HCT116 (cell line): ENCODE results near the gene PMF1. TPM values are rescaled to one million over a fixed set of nuclear protein-coding genes. Genes with fewer than 3 reads are reported as not detected.

Source experiments
- ATAC-seq: fragments of 200-7000 bp; cut with Tn5 transposase; 2 replicates; pipeline ENCODE4 v1.9.1; 2020; ENCODE audit warnings: mild to moderate bottlenecking, moderate library complexity
- BruUV-seq: library from RNA; stranded (reverse); fragments of 400-500 nt; replicated peaks from 2 replicates; lab custom pipeline; 2021; lab: Mats Ljungman, UMichigan
- CTCF ChIA-PET: fragments of 300-600 bp; sonication (Branson Sonifier 250); formaldehyde crosslinking; loops from one replicate; lab custom pipeline; 2021; ENCODE audit warnings: antibody characterized with exemption; lab: Charles Lee
- POLR2A ChIA-PET: fragments of 300-600, 350-600 bp; sonication (Branson Sonifier 250); formaldehyde crosslinking; loops from one replicate; lab custom pipeline; 2021; ENCODE audit warnings: antibody characterized with exemption; lab: Charles Lee
- RAD21 ChIA-PET, 2 experiments: fragments of 300-600 bp; sonication (Branson Sonifier 250); formaldehyde crosslinking; loops; one replicate each; lab custom pipeline; 2023; ENCODE audit warnings: low total read pairs in 2 of 2; ENCODE audit not compliant: uncharacterized antibody in 2 of 2, unreplicated experiment in 2 of 2, low non-redundant PET in 1 of 2; lab: Charles Lee
- DNase-seq: peaks from one replicate; pipeline ENCODE4 v3.0.0-alpha.2; 2010; ENCODE audit warnings: low read depth, low spot score
- H2AFZ ChIP-seq: fragments of 200-600 bp; shearing (Covaris generic), sonication (generic); 2 replicates; pipeline ENCODE4 v1.6.1; 2017; ENCODE audit warnings: low read depth, mixed run types, mixed read lengths, antibody characterized with exemption, low read length; ENCODE audit not compliant: poor library complexity, severe bottlenecking
- H3K27ac ChIP-seq: 2 replicates; pipeline ENCODE4 v1.5.1; 2012; ENCODE audit warnings: low read depth, low read length
- H3K27me3 ChIP-seq: fragments of 200-600 bp; sonication (generic); 2 replicates; pipeline ENCODE4 v1.6.1; 2016; ENCODE audit warnings: mixed run types, low read length, mixed read lengths; ENCODE audit not compliant: insufficient read depth
- H3K36me3 ChIP-seq, 2 experiments: fragments of 200-500 bp in 1 of 2; fragments of 200-600 bp in 1 of 2; sonication (Bioruptor generic) in 1 of 2; sonication (generic) in 1 of 2; 2 replicates each; pipeline versions ENCODE4 v1.5.1 to v1.6.1; 2014 to 2016; ENCODE audit warnings: low read length in 2 of 2, inconsistent platforms in 1 of 2, mixed read lengths in 1 of 2, mixed run types in 1 of 2; ENCODE audit not compliant: insufficient read depth in 2 of 2, control insufficient read depth in 1 of 2
- H3K4me1 ChIP-seq, 2 experiments: fragments of 200-600 bp in 1 of 2; sonication (generic) in 1 of 2; 2 replicates each; pipeline versions ENCODE4 v1.5.1 to v1.6.1; 2012 to 2017; ENCODE audit warnings: low read length in 2 of 2, inconsistent platforms in 1 of 2, mild to moderate bottlenecking in 1 of 2, mixed read lengths in 1 of 2, mixed run types in 1 of 2, moderate library complexity in 1 of 2; ENCODE audit not compliant: insufficient read depth in 2 of 2, control insufficient read depth in 1 of 2
- H3K4me2 ChIP-seq: fragments of 200-600 bp; sonication (generic); 2 replicates; pipeline ENCODE4 v1.6.1; 2017; ENCODE audit warnings: mixed run types, low read length, mixed read lengths
- H3K4me3 ChIP-seq, 2 experiments: fragments of 200-600 bp in 1 of 2; sonication (generic) in 1 of 2; replicated peaks in 1 of 2; 2 replicates each; pipeline ENCODE4 v1.5.1; 2011 to 2016; ENCODE audit warnings: low read length in 2 of 2, control low read depth in 1 of 2, low read depth in 1 of 2, mild to moderate bottlenecking in 1 of 2, mixed read lengths in 1 of 2, mixed run types in 1 of 2
- H3K79me2 ChIP-seq: fragments of 200-600 bp; sonication (generic); 2 replicates; pipeline ENCODE4 v1.6.1; 2017; ENCODE audit warnings: mild to moderate bottlenecking, mixed run types, low read length, moderate library complexity, mixed read lengths; ENCODE audit not compliant: insufficient read depth
- H3K9ac ChIP-seq: fragments of 200-600 bp; sonication (generic); 2 replicates; pipeline ENCODE4 v1.6.1; 2016; ENCODE audit warnings: low read length, mixed read lengths
- H3K9me2 ChIP-seq: fragments of 200-600 bp; sonication (generic), shearing (Covaris generic); 2 replicates; pipeline ENCODE4 v1.6.1; 2017; ENCODE audit warnings: mixed run types, mild to moderate bottlenecking, moderate library complexity; ENCODE audit not compliant: insufficient read depth
- H3K9me3 ChIP-seq, 2 experiments: fragments of 200-500 bp in 1 of 2; fragments of 200-600 bp in 1 of 2; sonication (Bioruptor generic) in 1 of 2; sonication (generic) in 1 of 2; 2 replicates each; pipeline ENCODE4 v1.6.1; 2014 to 2017; ENCODE audit warnings: low read length in 2 of 2, mixed read lengths in 2 of 2, inconsistent platforms in 1 of 2, low read depth in 1 of 2, mild to moderate bottlenecking in 1 of 2, mixed run types in 1 of 2, moderate library complexity in 1 of 2; ENCODE audit not compliant: control insufficient read depth in 1 of 2, insufficient read depth in 1 of 2
- H4K20me1 ChIP-seq: fragments of 200-600 bp; sonication (generic), shearing (Covaris generic); 2 replicates; pipeline ENCODE4 v1.6.1; 2017; ENCODE audit warnings: mixed run types, mild to moderate bottlenecking, moderate library complexity; ENCODE audit not compliant: insufficient read depth
- CEBPB ChIP-seq: IDR thresholded peaks from 2 replicates; pipeline ENCODE4 v1.6.1; 2012; ENCODE audit warnings: low read depth
- ELF1 ChIP-seq: IDR thresholded peaks from 2 replicates; pipeline ENCODE4 v1.6.1; 2012; ENCODE audit warnings: low read depth, borderline replicate concordance
- SIN3A ChIP-seq: IDR thresholded peaks from 2 replicates; pipeline ENCODE4 v1.6.1; 2012; ENCODE audit warnings: low read depth
- SP1 ChIP-seq: IDR thresholded peaks from 2 replicates; pipeline ENCODE4 v1.6.1; 2012; ENCODE audit warnings: low read depth
- intact Hi-C: fragments of 100-400 bp; cut with micrococcal nuclease; formaldehyde crosslinking; loops from 2 replicates; pipeline ENCODE4 v1.10.0; 2022
- total RNA-seq: library from RNA; stranded (reverse); gene quantifications from one replicate; pipeline ENCODE4 v1.2.1, GENCODE V29; 2021; ENCODE audit not compliant: unreplicated experiment
- TF ChIP-seq, protein P1 (sequence below), 3 experiments: fragments of 200-600 bp in 1 of 3; sonication (generic) in 1 of 3; IDR thresholded peaks in 2 of 3; conservative IDR thresholded peaks in 1 of 3; 2 replicates each; pipeline ENCODE4 v1.5.1; 2012 to 2017; ENCODE audit warnings: low read depth in 2 of 3, low read length in 2 of 3, antibody characterized with exemption in 1 of 3, borderline replicate concordance in 1 of 3, control low read depth in 1 of 3, mild to moderate bottlenecking in 1 of 3, mixed read lengths in 1 of 3, mixed run types in 1 of 3, moderate library complexity in 1 of 3; ENCODE audit not compliant: insufficient read depth in 1 of 3
- TF ChIP-seq, protein P2 (sequence below): IDR thresholded peaks from 2 replicates; pipeline ENCODE4 v1.6.1; 2012; ENCODE audit warnings: low read depth
- TF ChIP-seq, protein P3 (sequence below): IDR thresholded peaks from 2 replicates; pipeline ENCODE4 v1.6.1; 2012
- TF ChIP-seq, protein P4 (sequence below): IDR thresholded peaks from 2 replicates; pipeline ENCODE4 v1.6.1; 2011; ENCODE audit warnings: mild to moderate bottlenecking, low read length, moderate library complexity; ENCODE audit not compliant: insufficient replicate concordance; ENCODE audit errors: extremely low read depth

PMF1 gene
- total RNA-seq, 1 experiment from 2014 or later = 52.6 TPM

DNA sequence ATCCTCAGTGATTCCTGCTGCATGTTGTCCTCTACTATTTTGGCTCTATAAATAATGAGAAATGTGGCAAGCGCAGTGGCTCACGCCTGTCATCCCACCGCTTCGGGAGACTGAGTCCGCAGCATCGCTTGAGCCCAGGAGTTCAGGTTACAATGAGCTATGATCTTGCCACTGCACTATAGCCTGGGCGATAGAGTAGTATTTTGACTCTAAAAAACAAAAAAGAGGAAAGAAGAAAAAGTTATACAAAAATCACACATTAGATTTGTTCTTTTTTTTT, 19.7 kb upstream of the PMF1 start:
- BruUV-seq = TSS peak; percentile 91
- no peaks in the 10 kb centered on the region for H4K20me1 ChIP-seq
- TF ChIP-seq CEBPB (no peak), SIN3A (0 out of 2 replicates have a peak, but pooled peaks have one; percentile 9)
- TF ChIP-seq, all 23 proteins: peak for 1
- Histone ChIP-seq H3K9me2 (no peaks in the 10 kb centered on the region), H2AFZ (no peak overlapping the region), H3K4me3 (peak overlapping the region; percentile 84 to 91), H3K27ac (peak overlapping the region; percentile 85), H3K4me1 (peaks cover 8 to 14% of the 10 kb centered on the region in 2 experiments), H3K9me3 (no peaks in the 10 kb centered on the region), H3K27me3 (no peaks in the 10 kb centered on the region), H3K79me2 (peaks cover 36% of the 10 kb centered on the region), H3K4me2 (peak overlapping the region; percentile 90), H3K36me3 (no peaks in the 10 kb centered on the region), H3K9ac (peak overlapping the region; percentile 70)
- CTCF ChIA-PET = interaction anchor here (0.9 to 1.7 kb wide), 3 partner anchors 32 to 126 kb away, joined by 3 to 5 read pairs (median 5); no protein-coding TSS in a partner anchor
- intact Hi-C loops = no loop called here
- RAD21 ChIA-PET = no interaction called here
- POLR2A ChIA-PET = interaction anchor here (0.9 to 2.8 kb wide), 4 partner anchors 17 to 51 kb away, joined by 3 to 22 read pairs (median 4); partner anchors contain the start of gene PMF1
- ATAC-seq (peak; percentile 4; the same call in 1 of the 2 replicates), DNase-seq (no peak)

DNA sequence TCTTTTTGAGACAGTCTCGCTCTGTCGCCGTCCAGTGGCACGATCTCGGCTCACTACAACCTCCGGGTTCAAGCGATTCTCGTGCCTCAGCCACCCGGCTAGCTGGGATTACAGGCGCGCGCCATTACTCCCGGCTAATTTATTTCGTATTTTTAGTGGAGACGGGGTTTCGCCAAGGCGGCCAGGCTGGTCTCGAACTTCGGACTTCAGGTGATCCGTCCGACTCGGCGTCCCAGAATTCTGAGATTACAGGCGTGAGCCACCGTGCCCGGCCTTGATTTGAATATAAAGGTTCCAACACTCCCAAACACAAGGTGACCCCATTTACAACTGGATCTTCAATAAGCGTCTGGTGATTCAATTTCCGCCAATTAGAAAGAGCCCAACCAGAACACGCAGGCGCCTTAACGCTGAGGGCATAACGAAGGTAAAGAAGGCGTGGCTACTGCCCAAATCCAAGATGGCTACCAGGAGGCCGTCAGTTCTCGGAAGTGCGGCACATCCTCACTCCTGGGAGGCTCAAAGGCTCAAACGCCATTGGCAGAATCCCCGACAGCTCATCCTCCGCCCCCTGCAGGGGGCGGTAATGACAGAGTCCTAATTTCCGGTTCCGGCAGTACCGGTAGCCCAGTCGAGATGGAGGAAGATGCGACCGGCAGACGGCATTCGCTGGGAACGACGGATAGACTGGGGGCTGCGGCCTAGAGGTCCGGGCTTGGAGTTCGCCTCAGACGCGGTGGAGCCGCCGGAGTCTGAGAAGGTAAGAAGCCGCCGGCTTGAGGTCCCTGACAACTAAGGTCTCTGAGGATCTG, 19.1 kb upstream of the PMF1 start, which contains the start of gene SLC25A44:
Gene SLC25A44 (plus strand): TSS at position 617 of the 812 bp plus-strand sequence. CDS start 5,744 bp downstream, outside the sequence.
- Histone ChIP-seq H3K79me2 (peaks cover 39% of the 10 kb centered on the region), H3K36me3 (no peaks in the 10 kb centered on the region), H3K9ac (peak within 1 kb of the TSS; percentile 70), H3K27ac (peak within 1 kb of the TSS; percentile 85), H3K4me1 (peaks cover 8 to 17% of the 10 kb centered on the region in 2 experiments), H3K9me3 (no peaks in the 10 kb centered on the region), H4K20me1 (no peaks in the 10 kb centered on the region), H2AFZ (no peak within 1 kb of the TSS), H3K4me3 (peak within 1 kb of the TSS; percentile 84 to 91), H3K4me2 (peak within 1 kb of the TSS; percentile 90), H3K9me2 (no peaks in the 10 kb centered on the region), H3K27me3 (no peaks in the 10 kb centered on the region)
- ATAC-seq = peak; percentile 96
- ChIA-PET POLR2A (interaction anchor here (0.6 to 2.8 kb wide), 6 partner anchors 17 to 228 kb away, joined by 3 to 22 read pairs (median 3); partner anchors contain the start of gene PMF1), CTCF (interaction anchor here (0.9 to 1.7 kb wide), 6 partner anchors 19 to 252 kb away, joined by 3 to 5 read pairs (median 4); partner anchors contain the start of gene PMF1), RAD21 (no interaction called here)
- peak; percentile 99 for DNase-seq
- BruUV-seq = no TSS peak
- intact Hi-C loops = no loop called here
- TF ChIP-seq ELF1 = peak; percentile 78
- TF ChIP-seq, protein P1, sequence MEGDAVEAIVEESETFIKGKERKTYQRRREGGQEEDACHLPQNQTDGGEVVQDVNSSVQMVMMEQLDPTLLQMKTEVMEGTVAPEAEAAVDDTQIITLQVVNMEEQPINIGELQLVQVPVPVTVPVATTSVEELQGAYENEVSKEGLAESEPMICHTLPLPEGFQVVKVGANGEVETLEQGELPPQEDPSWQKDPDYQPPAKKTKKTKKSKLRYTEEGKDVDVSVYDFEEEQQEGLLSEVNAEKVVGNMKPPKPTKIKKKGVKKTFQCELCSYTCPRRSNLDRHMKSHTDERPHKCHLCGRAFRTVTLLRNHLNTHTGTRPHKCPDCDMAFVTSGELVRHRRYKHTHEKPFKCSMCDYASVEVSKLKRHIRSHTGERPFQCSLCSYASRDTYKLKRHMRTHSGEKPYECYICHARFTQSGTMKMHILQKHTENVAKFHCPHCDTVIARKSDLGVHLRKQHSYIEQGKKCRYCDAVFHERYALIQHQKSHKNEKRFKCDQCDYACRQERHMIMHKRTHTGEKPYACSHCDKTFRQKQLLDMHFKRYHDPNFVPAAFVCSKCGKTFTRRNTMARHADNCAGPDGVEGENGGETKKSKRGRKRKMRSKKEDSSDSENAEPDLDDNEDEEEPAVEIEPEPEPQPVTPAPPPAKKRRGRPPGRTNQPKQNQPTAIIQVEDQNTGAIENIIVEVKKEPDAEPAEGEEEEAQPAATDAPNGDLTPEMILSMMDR (IDR thresholded peaks at IDR 0.05 in 2 of 3, conservative IDR thresholded peaks at IDR 0.05 in 1 of 3; ENCODE audit: borderline replicate concordance in 1 of 3, insufficient read depth in 1 of 3, low read depth in 2 of 3, low read length in 2 of 3) = peak in 2 of 3 experiments; percentile 12 to 44; a peak in 2 of 6 replicates
- TF ChIP-seq, protein P2, sequence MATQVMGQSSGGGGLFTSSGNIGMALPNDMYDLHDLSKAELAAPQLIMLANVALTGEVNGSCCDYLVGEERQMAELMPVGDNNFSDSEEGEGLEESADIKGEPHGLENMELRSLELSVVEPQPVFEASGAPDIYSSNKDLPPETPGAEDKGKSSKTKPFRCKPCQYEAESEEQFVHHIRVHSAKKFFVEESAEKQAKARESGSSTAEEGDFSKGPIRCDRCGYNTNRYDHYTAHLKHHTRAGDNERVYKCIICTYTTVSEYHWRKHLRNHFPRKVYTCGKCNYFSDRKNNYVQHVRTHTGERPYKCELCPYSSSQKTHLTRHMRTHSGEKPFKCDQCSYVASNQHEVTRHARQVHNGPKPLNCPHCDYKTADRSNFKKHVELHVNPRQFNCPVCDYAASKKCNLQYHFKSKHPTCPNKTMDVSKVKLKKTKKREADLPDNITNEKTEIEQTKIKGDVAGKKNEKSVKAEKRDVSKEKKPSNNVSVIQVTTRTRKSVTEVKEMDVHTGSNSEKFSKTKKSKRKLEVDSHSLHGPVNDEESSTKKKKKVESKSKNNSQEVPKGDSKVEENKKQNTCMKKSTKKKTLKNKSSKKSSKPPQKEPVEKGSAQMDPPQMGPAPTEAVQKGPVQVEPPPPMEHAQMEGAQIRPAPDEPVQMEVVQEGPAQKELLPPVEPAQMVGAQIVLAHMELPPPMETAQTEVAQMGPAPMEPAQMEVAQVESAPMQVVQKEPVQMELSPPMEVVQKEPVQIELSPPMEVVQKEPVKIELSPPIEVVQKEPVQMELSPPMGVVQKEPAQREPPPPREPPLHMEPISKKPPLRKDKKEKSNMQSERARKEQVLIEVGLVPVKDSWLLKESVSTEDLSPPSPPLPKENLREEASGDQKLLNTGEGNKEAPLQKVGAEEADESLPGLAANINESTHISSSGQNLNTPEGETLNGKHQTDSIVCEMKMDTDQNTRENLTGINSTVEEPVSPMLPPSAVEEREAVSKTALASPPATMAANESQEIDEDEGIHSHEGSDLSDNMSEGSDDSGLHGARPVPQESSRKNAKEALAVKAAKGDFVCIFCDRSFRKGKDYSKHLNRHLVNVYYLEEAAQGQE = no peak
- TF ChIP-seq, protein P3, sequence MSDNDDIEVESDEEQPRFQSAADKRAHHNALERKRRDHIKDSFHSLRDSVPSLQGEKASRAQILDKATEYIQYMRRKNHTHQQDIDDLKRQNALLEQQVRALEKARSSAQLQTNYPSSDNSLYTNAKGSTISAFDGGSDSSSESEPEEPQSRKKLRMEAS = peak; percentile 59
- TF ChIP-seq, protein P4, sequence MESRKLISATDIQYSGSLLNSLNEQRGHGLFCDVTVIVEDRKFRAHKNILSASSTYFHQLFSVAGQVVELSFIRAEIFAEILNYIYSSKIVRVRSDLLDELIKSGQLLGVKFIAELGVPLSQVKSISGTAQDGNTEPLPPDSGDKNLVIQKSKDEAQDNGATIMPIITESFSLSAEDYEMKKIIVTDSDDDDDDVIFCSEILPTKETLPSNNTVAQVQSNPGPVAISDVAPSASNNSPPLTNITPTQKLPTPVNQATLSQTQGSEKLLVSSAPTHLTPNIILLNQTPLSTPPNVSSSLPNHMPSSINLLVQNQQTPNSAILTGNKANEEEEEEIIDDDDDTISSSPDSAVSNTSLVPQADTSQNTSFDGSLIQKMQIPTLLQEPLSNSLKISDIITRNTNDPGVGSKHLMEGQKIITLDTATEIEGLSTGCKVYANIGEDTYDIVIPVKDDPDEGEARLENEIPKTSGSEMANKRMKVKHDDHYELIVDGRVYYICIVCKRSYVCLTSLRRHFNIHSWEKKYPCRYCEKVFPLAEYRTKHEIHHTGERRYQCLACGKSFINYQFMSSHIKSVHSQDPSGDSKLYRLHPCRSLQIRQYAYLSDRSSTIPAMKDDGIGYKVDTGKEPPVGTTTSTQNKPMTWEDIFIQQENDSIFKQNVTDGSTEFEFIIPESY = peak; percentile 1
- TF ChIP-seq SP1 = peak; percentile 91
- TF ChIP-seq SIN3A = peak; percentile 11; the same call in 1 of the 2 replicates
